ENCODE data around the gene USP6.
"Not testable (repeated sequence)": the region's sequence is repeated elsewhere in the genome, so short reads cannot be mapped to it uniquely, and the experiment has no call there.

USP6 gene

GRCh38 chr17:5122586-5123342, 6.9 kb downstream of the USP6 start:
- no peak for DNase-seq

GRCh38 chr17:5123343-5124124, 7.7 kb downstream of the USP6 start:
- no peak for DNase-seq

GRCh38 chr17:5124125-5124760, 8.4 kb downstream of the USP6 start:
- DNase-seq, result not testable (repeated sequence)

- DNase-seq, result not testable (repeated sequence)
These were observed 9.1 kb downstream of the USP6 start for GRCh38 chr17:5124896-5125295.

- DNase-seq, result no peak
These were observed 11.1 kb downstream of the USP6 start for GRCh38 chr17:5126719-5127488.

- DNase-seq, result no peak
These were observed 12.1 kb downstream of the USP6 start for GRCh38 chr17:5127910-5128309.

- DNase-seq, result not testable (repeated sequence)
These were observed 12.6 kb downstream of the USP6 start for GRCh38 chr17:5128387-5128786.

GRCh38 chr17:5128905-5129535, 13.2 kb downstream of the USP6 start:
- no peak for DNase-seq

GRCh38 chr17:5129770-5130169, 13.9 kb downstream of the USP6 start:
- DNase-seq, result not testable (repeated sequence)

- DNase-seq, result not testable (repeated sequence)
These were observed 14.4 kb downstream of the USP6 start for GRCh38 chr17:5130261-5130660.

- DNase-seq, result not testable (repeated sequence)
These were observed 14.9 kb downstream of the USP6 start for GRCh38 chr17:5130687-5131086.

GRCh38 chr17:5131146-5131715, 15.4 kb downstream of the USP6 start:
- no peak for DNase-seq

- not testable (repeated sequence) for DNase-seq
These were observed 16.1 kb downstream of the USP6 start for GRCh38 chr17:5131799-5132502.

GRCh38 chr17:5132503-5133225, 16.8 kb downstream of the USP6 start:
- not testable (repeated sequence) for DNase-seq

- DNase-seq, result no peak
These were observed 17.5 kb downstream of the USP6 start for GRCh38 chr17:5133311-5133710.

GRCh38 chr17:5133961-5134360, 18.1 kb downstream of the USP6 start:
- DNase-seq, result not testable (repeated sequence)

GRCh38 chr17:5134571-5134970, 18.7 kb downstream of the USP6 start:
- not testable (repeated sequence) for DNase-seq

- DNase-seq, result not testable (repeated sequence)
These were observed 19.4 kb downstream of the USP6 start for GRCh38 chr17:5135131-5135712.

- DNase-seq, result no peak
These were observed 20.1 kb downstream of the USP6 start for GRCh38 chr17:5135726-5136579.
